Activated T-helper 1 cell treated with anti-CD3 and anti-CD28 coated beads, Interleukin-2, amount 50 U/mL, for 16 hours (primary cell): ENCODE data around the gene REG3A.

Experiments
- DNase-seq, 2 donors: peaks; one replicate each; pipeline ENCODE4 v3.0.0-alpha.2; 2020; ENCODE audit warnings: low read depth in 1 of 2, low spot score in 1 of 2

Gene REG3A

GRCh38 chr2:79159653-79160052 is at the start of gene REG3A:
REG3A (minus strand) TSS chr2:79159753; CDS start chr2:79159405, 348 bp downstream.
- DNase-seq, result no peak

- no peak for DNase-seq
Observed at GRCh38 chr2:79200762-79201161, 41.2 kb upstream of the REG3A start.

- no peak for DNase-seq
Observed at GRCh38 chr2:79191816-79192215, 32.3 kb upstream of the REG3A start.

DNA sequence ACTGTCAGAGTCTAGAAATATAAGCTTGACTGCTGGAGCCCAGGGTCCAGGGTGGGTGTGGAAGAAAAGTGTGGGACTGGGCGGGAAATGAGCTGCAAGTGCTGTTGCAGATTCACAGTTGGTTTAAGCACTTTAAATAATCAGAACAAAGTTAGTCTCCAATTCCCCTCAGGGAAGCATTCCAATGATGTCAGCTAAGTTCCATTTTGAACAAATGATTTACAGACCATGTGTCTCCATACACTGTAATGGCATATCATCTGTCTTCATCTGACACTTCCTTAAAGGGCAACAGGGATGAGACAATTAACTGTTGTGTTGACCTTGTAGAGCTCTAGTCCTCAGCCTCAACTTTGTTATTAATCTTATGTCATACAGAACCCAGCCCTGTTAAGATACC is 31.5 kb upstream of the REG3A start:
- DNase-seq, result no peak

DNA sequence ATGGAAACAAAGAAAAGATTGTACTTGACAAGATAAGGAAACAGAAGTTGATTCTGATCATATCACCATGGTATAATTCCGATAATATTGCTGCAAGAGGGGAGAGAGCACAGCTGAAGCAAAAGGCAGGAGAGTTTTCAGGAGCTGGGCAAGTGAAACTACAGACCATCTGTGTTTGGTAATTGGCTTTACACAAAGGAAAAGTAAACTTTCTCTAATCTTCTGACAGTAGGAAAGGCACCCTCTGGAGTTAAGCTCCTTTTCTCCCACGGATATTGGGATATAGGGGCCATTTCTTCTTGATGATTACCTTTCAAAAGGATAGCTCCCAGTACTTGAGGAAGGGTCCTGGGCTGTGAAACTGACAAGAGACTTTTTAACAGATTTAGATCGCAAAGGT is 29.9 kb upstream of the REG3A start:
- DNase-seq, result no peak

- no peak for DNase-seq
Observed at GRCh38 chr2:79181617-79182016, 22.1 kb upstream of the REG3A start.

DNA sequence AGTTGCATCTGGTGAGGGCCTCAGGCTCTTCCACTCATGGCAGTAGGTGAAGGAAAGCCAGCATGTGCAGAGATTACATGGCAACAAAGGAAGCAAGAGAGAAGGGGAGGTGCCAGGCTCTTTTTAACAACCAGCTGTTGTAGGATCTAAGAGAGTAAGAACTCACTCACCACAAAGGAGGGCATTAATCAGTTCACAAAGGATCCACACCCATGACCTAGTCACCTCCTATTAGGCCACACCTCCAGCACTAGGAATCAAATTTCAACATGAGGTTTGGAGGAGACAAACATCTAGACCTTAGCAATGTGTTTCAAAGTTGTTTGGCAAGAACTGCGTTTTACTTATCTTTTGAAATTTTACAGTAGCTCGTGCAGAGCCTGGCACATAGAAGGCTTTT is 20.5 kb upstream of the REG3A start:
- no peak for DNase-seq

- no peak for DNase-seq
Observed at GRCh38 chr2:79179036-79179435, 19.5 kb upstream of the REG3A start.

GRCh38 chr2:79178076-79178674 is 18.6 kb upstream of the REG3A start:
- DNase-seq, result no peak

- DNase-seq, result no peak
Observed at GRCh38 chr2:79171348-79171958, 11.9 kb upstream of the REG3A start.

GRCh38 chr2:79162801-79163200 is 3.2 kb upstream of the REG3A start:
- DNase-seq, result no peak

DNA sequence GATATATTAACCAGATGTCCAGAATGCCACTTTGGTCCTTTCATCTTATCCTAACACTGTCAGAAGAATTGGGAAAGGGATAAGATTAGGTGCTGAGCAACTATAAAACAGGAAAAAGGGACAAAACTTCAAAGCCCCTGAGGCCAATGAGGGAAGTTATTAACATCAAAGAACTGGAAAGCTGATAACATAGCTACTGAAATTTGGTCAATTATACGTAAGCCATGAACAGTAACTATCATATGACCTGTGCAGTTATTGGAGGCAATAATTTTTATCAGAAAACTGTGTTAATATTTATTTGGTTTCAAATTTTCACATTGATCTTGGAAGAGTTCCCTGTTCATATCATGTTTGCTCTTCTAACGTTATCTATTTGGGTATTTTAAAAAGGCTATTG is 2.6 kb upstream of the REG3A start:
- DNase-seq, result no peak

GRCh38 chr2:79159030-79159429 is 523 bp downstream of the REG3A start:
- no peak for DNase-seq

- DNase-seq, result no peak
Observed at GRCh38 chr2:79155826-79156476, 3.6 kb downstream of the REG3A start.

DNA sequence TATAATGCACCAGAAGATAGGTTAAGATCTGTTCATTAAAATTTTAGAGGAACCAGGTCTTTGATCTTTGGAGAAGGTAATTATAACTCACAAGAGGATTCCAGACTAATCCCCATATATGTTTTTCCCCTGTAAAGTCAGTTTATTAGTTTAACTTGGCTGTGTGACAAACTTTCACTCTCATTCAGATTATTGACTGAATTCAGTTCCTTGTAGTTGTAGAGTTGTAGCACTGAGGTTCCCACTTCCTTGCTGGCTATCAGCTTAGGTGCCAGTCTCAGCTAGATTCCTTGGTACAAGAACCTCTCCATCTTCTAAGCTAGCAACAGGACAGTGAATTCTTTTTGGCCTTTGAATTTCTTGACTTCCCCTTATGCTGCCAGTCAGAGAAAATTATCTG is 20.1 kb downstream of the REG3A start:
- no peak for DNase-seq

DNA sequence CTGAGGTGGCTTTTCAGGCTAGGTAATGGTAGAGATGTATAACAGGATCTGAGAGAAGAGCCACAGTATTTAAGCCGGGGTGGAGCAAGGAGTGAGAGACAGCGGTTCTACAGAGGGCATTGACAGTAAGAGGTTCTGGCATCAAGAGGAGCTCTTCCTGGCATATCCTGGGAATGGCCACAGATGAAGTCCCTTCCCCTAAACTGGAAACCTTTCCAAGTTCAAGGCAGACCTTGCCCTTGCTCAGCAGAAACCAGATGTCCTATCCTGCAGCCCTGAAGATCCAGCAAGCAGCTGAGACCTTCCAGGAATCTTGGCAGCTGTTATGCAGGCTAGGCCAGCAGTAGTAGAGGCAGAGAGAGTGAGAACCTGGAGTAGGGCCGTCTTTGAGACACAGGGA is 21.2 kb downstream of the REG3A start:
- no peak for DNase-seq

- no peak for DNase-seq
Observed at GRCh38 chr2:79131687-79132086, 27.9 kb downstream of the REG3A start.

- DNase-seq, result no peak
Observed at GRCh38 chr2:79129804-79130203, 29.7 kb downstream of the REG3A start.

- no peak for DNase-seq
Observed at GRCh38 chr2:79129260-79129659, 30.3 kb downstream of the REG3A start.

- DNase-seq, result no peak
Observed at GRCh38 chr2:79128406-79128805, 31.1 kb downstream of the REG3A start.

GRCh38 chr2:79125721-79125985 is 33.9 kb downstream of the REG3A start:
- no peak for DNase-seq

DNA sequence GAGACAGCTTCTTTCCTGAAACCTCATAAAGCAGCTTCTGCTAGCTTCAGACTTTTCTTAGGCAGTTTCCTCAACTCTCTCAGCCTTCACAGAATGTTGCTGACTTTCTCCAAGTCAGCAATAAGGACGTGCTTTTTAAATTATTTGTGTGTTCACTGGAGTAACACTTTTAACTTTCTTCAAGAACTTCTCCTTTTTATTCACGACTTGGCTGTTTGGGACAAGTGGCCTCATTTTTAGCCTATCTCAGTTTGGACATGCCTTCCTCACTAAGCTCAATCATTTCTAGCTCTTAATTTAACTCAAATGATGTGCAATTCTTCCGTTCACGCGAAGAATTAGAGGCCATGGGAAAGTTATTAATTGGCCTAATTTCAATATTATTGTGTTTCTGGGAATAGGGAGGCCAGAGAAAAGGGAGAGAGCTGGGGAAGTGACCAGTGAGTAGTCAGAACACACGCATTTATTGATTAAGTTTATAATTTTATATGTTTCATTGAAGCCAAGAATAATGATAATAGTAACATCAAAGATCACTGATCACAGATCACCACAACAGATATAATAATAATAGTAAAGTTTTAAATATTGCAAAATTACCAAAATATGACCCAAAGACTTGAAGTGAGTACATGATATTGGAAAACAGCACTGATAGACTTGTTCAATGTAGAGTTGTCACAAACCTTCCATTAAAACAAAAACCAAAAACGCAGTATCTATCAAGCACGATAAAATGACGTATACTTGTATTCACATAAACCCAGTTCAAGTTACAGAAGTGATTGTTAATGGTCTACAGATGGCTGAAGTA is 34.4 kb downstream of the REG3A start:
- DNase-seq, result no peak
